Measurements from ENCODE around the gene CDH13.

Gene CDH13

DNA sequence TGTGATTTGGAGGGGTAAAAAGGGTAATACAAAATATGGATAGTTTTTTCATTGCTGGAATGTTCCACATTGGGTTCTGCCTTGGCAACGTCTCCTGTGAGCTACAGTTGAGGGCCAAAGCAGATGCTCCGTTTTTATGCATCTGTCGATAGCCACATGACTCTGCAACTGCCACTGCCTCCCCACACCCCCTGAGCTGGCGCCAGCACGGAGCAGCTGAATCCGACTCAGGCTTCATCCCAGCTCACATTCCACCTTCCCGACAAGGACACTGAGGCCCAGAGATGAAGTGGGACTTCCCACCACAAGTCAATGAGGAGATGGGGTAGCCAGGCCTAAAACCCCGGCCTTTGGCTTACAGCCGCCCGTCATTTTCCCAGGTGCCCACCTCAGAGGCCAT, 334.1 kb downstream of the CDH13 start:
- Histone ChIP-seq H3K4me3 (replicated peaks; ENCODE audit: insufficient read depth, low read length) (no peak overlapping the region), H3K27me3 (ENCODE audit: insufficient read depth, poor library complexity, severe bottlenecking) (no peaks in the 10 kb centered on the region), H3K27ac (replicated peaks) (no peak overlapping the region)
- DNase-seq (ENCODE audit: low read depth in 1 of 2, low spot score in 1 of 2): no peak
- TF ChIP-seq GABPA (IDR thresholded peaks at IDR 0.05; ENCODE audit: low read depth) (no peak), POLR2AphosphoS5 (IDR thresholded peaks at IDR 0.05; ENCODE audit: low read depth) (no peak), REST (IDR thresholded peaks at IDR 0.05; ENCODE audit: insufficient replicate concordance, low read depth) (no peak), SPI1 (IDR thresholded peaks at IDR 0.05; ENCODE audit: borderline replicate concordance, low read depth) (no peak)
- TF ChIP-seq, protein P1, sequence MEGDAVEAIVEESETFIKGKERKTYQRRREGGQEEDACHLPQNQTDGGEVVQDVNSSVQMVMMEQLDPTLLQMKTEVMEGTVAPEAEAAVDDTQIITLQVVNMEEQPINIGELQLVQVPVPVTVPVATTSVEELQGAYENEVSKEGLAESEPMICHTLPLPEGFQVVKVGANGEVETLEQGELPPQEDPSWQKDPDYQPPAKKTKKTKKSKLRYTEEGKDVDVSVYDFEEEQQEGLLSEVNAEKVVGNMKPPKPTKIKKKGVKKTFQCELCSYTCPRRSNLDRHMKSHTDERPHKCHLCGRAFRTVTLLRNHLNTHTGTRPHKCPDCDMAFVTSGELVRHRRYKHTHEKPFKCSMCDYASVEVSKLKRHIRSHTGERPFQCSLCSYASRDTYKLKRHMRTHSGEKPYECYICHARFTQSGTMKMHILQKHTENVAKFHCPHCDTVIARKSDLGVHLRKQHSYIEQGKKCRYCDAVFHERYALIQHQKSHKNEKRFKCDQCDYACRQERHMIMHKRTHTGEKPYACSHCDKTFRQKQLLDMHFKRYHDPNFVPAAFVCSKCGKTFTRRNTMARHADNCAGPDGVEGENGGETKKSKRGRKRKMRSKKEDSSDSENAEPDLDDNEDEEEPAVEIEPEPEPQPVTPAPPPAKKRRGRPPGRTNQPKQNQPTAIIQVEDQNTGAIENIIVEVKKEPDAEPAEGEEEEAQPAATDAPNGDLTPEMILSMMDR (IDR thresholded peaks at IDR 0.05; ENCODE audit: insufficient read depth, low read length): no peak

- TF ChIP-seq GABPA (IDR thresholded peaks at IDR 0.05; ENCODE audit: low read depth): no peak
- TF ChIP-seq, protein P1 (IDR thresholded peaks at IDR 0.05; ENCODE audit: insufficient read depth, low read length): no peak
- no peak for TF ChIP-seq POLR2AphosphoS5 (IDR thresholded peaks at IDR 0.05; ENCODE audit: low read depth)
- TF ChIP-seq SPI1 (IDR thresholded peaks at IDR 0.05; ENCODE audit: borderline replicate concordance, low read depth): no peak
- no peak for TF ChIP-seq REST (IDR thresholded peaks at IDR 0.05; ENCODE audit: insufficient replicate concordance, low read depth)
- Histone ChIP-seq H3K27me3 (ENCODE audit: insufficient read depth, poor library complexity, severe bottlenecking) (no peaks in the 10 kb centered on the region), H3K27ac (replicated peaks) (no peak overlapping the region), H3K4me3 (replicated peaks; ENCODE audit: insufficient read depth, low read length) (no peak overlapping the region)
- DNase-seq (ENCODE audit: low read depth in 1 of 2, low spot score in 1 of 2): no peak
These were observed 336.9 kb downstream of the CDH13 start for GRCh38 chr16:82963653-82964052.

DNA sequence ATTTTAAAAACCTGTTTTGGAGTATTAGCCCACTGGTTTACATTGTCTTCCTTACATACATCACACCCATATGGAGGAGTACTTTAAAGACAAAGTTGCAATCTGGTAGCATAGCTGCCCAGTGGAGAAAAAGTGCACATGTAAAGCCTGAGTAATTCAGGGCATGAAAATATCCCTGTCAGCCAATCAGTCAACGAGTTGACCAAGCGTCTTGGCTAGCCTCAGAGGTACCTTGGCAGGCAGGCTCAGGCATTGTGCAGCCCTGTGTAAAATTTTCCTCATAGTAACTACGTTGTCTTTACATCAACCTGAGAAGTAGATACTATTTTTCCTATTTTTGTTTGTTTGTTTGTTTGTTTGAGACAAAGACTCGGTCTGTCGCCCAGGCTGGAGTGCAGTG, 339.0 kb downstream of the CDH13 start:
- no peaks in the 10 kb centered on the region for H3K27me3 ChIP-seq (ENCODE audit: insufficient read depth, poor library complexity, severe bottlenecking)
- no peak overlapping the region for H3K4me3 ChIP-seq (replicated peaks; ENCODE audit: insufficient read depth, low read length)
- H3K27ac ChIP-seq (replicated peaks): no peak overlapping the region
- no peak for DNase-seq (ENCODE audit: low read depth in 1 of 2, low spot score in 1 of 2)
- TF ChIP-seq, protein P1 (IDR thresholded peaks at IDR 0.05; ENCODE audit: insufficient read depth, low read length): no peak
- TF ChIP-seq GABPA (IDR thresholded peaks at IDR 0.05; ENCODE audit: low read depth) (no peak), POLR2AphosphoS5 (IDR thresholded peaks at IDR 0.05; ENCODE audit: low read depth) (no peak), REST (IDR thresholded peaks at IDR 0.05; ENCODE audit: insufficient replicate concordance, low read depth) (no peak), SPI1 (IDR thresholded peaks at IDR 0.05; ENCODE audit: borderline replicate concordance, low read depth) (no peak)
